HepG2 (cell line): ENCODE results near the gene CAPN8. TPM values are rescaled to one million over a fixed set of nuclear protein-coding genes. Genes with fewer than 3 reads are reported as not detected.
A peak's percentile ranks its signal among the peaks of the same experiment; 100 is the strongest.

Experiments
- CBX1 ChIP-seq: IDR thresholded peaks from one replicate; pipeline ENCODE4 v1.6.1; 2016; ENCODE audit warnings: antibody characterized with exemption, low read depth
- CREM ChIP-seq, 2 experiments: sonication (generic) in 1 of 2; formaldehyde crosslinking in 1 of 2; IDR thresholded peaks; 2 replicates each; pipeline versions ENCODE4 v1.4.0 to v1.6.1; 2016 to 2020; ENCODE audit warnings: antibody characterized with exemption in 1 of 2, mild to moderate bottlenecking in 1 of 2, missing genetic modification reagents in 1 of 2
- EZH2 ChIP-seq: conservative IDR thresholded peaks from 2 replicates; pipeline ENCODE4 v1.6.1; 2012; ENCODE audit warnings: mild to moderate bottlenecking, low read depth, low read length, moderate library complexity
- HNF1A ChIP-seq, 2 experiments: sonication (generic) in 1 of 2; formaldehyde crosslinking in 1 of 2; IDR thresholded peaks; 2 replicates each; pipeline versions ENCODE4 v1.4.0 to v1.6.1; 2016 to 2020; ENCODE audit warnings: borderline replicate concordance in 1 of 2, low read depth in 1 of 2, mild to moderate bottlenecking in 1 of 2, missing genetic modification reagents in 1 of 2
- HOXA7 ChIP-seq: sonication (generic); formaldehyde crosslinking; IDR thresholded peaks from 2 replicates; pipeline ENCODE4 v1.8.1; 2022; ENCODE audit warnings: mild to moderate bottlenecking, missing genetic modification reagents, moderate library complexity
- KLF16 ChIP-seq, 2 experiments: sonication (generic) in 1 of 2; formaldehyde crosslinking in 1 of 2; IDR thresholded peaks; 2 replicates each; pipeline versions ENCODE4 v1.6.1 to v1.8.0; 2016 to 2023; ENCODE audit warnings: missing genetic modification reagents in 2 of 2, missing compliant biosample characterization in 1 of 2
- MBD4 ChIP-seq: IDR thresholded peaks from 2 replicates; pipeline ENCODE4 v1.6.1; 2012; ENCODE audit warnings: low read length, inconsistent platforms, borderline replicate concordance
- NFKBIZ ChIP-seq: IDR thresholded peaks from 2 replicates; pipeline ENCODE4 v1.6.1; 2018; ENCODE audit warnings: missing genetic modification reagents, missing compliant biosample characterization
- REXO4 ChIP-seq: sonication (generic); formaldehyde crosslinking; IDR thresholded peaks from 2 replicates; pipeline ENCODE4 v1.8.0; 2022; ENCODE audit warnings: missing genetic modification reagents, mild to moderate bottlenecking, borderline replicate concordance
- SATB2 ChIP-seq: sonication (generic); formaldehyde crosslinking; IDR thresholded peaks from 2 replicates; pipeline ENCODE4 v1.5.0; 2020; ENCODE audit warnings: missing genetic modification reagents
- SP5 ChIP-seq: IDR thresholded peaks from 2 replicates; pipeline ENCODE4 v1.6.1; 2016; ENCODE audit warnings: low read depth, borderline replicate concordance
- U2AF2 ChIP-seq: fragments of 200-400 bp; formaldehyde crosslinking; IDR thresholded peaks from 2 replicates; pipeline ENCODE4 v1.6.1; 2017; ENCODE audit warnings: low read depth, mild to moderate bottlenecking, low read length
- ZFYVE20 ChIP-seq: sonication (generic); formaldehyde crosslinking; IDR thresholded peaks from 2 replicates; pipeline ENCODE4 v1.8.0; 2023; ENCODE audit warnings: low read depth, mild to moderate bottlenecking, moderate library complexity, missing genetic modification reagents, borderline replicate concordance
- ZIK1 ChIP-seq: sonication (generic); formaldehyde crosslinking; IDR thresholded peaks from 2 replicates; pipeline ENCODE4 v1.5.0; 2020; ENCODE audit warnings: mild to moderate bottlenecking, low read depth, missing genetic modification reagents, borderline replicate concordance
- ZNF224 ChIP-seq: sonication (generic); formaldehyde crosslinking; IDR thresholded peaks from 2 replicates; pipeline ENCODE4 v1.5.0; 2020; ENCODE audit warnings: mild to moderate bottlenecking, missing genetic modification reagents
- ZNF329 ChIP-seq: sonication (generic); formaldehyde crosslinking; IDR thresholded peaks from 2 replicates; pipeline ENCODE4 v1.9.0; 2021; ENCODE audit warnings: low read depth, mild to moderate bottlenecking, missing genetic modification reagents
- ZNF333 ChIP-seq: sonication (generic); formaldehyde crosslinking; IDR thresholded peaks from 2 replicates; pipeline ENCODE4 v1.4.0; 2020; ENCODE audit warnings: mild to moderate bottlenecking, missing genetic modification reagents, borderline replicate concordance
- ZNF44 ChIP-seq: sonication (generic); formaldehyde crosslinking; IDR thresholded peaks from 2 replicates; pipeline ENCODE4 v1.5.1; 2020; ENCODE audit warnings: mild to moderate bottlenecking, missing genetic modification reagents
- ZNF563 ChIP-seq: sonication (generic); formaldehyde crosslinking; IDR thresholded peaks from 2 replicates; pipeline ENCODE4 v1.8.0; 2022; ENCODE audit warnings: mild to moderate bottlenecking, moderate library complexity, missing genetic modification reagents
- ZNF713 ChIP-seq: sonication (generic); formaldehyde crosslinking; IDR thresholded peaks from 2 replicates; pipeline ENCODE4 v1.4.0; 2020; ENCODE audit warnings: mild to moderate bottlenecking, missing genetic modification reagents
- polyA plus RNA-seq, 8 experiments: library from polyadenylated mRNA; depleted of rRNA in 3 of 8; stranded (reverse) in 7 of 8; unstranded in 1 of 8; fragments of >200 nt; fragmentation: Illumina TruSeq in 4 of 8; extraction: Trizol in 4 of 8; gene quantifications; 2 replicates each; pipeline versions ENCODE4 v1.2.1 to v1.2.3, GENCODE V29; 2011 to 2016; ENCODE audit warnings: low read depth in 4 of 8, missing spikeins in 1 of 8, mixed read lengths in 1 of 8; ENCODE audit not compliant: insufficient read depth in 1 of 8
- total RNA-seq, 5 experiments: library from RNA; depleted of rRNA; stranded (reverse); fragments of >200 nt; fragmentation: Illumina TruSeq; extraction: Trizol; gene quantifications; 2 replicates each; pipeline ENCODE4 v1.2.3, GENCODE V29; 2016; ENCODE audit warnings: low read depth in 1 of 5
- TF ChIP-seq, protein P1 (sequence below): sonication (generic); formaldehyde crosslinking; IDR thresholded peaks from 2 replicates; pipeline ENCODE4 v1.4.0; 2020; ENCODE audit warnings: missing genetic modification reagents; ENCODE audit errors: not compliant biosample characterization
- TF ChIP-seq, protein P2 (sequence below): sonication (generic); formaldehyde crosslinking; conservative IDR thresholded peaks from 2 replicates; pipeline ENCODE4 v1.4.0; 2020; ENCODE audit warnings: mild to moderate bottlenecking, missing genetic modification reagents, moderate library complexity

CAPN8 gene
- total and polyA plus RNA-seq, 2 of the 13 experiments (the other 11 are each of a cell fraction or from before 2014, with no cell fraction given), result 0.20 to 0.25 TPM

DNA sequence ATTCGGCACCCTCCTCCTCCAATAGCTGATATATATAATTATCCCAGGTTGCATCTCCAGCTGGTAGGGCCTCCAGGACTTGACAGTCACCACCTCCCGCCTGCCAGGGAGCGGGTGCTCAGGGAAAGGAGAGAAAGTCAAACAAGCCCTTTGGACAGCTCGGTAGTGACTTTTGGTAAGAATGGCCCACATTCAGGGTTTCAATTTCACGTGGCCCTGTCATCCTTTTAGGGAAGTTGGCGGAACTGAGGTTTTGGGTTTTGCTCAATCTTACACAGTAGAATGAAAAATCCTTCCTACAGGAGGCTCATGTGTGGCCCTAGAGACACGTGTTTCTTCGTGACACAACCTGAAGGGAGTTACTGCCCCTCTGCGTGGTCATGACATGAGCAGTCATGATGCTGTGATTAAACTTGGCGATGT, 44.2 kb downstream of the CAPN8 start (continued):
- TF ChIP-seq ZFYVE20 (CRISPR knock-in tag), result no peak
- no peak for TF ChIP-seq MBD4
- no peak for TF ChIP-seq HOXA7 (CRISPR knock-in tag)
- no peak for TF ChIP-seq SP5 (CRISPR knock-in tag)
- no peak for TF ChIP-seq ZNF329 (CRISPR knock-in tag)
- TF ChIP-seq CREM (IDR thresholded peaks at IDR 0.05), result no peak
- TF ChIP-seq CREM (CRISPR knock-in tag; IDR thresholded peaks at IDR 0.05), result no peak
- TF ChIP-seq EZH2, result no peak
- no peak for TF ChIP-seq ZNF713 (CRISPR knock-in tag)
- no peak for TF ChIP-seq ZNF563
- TF ChIP-seq REXO4 (CRISPR knock-in tag), result no peak
- TF ChIP-seq, protein P1, sequence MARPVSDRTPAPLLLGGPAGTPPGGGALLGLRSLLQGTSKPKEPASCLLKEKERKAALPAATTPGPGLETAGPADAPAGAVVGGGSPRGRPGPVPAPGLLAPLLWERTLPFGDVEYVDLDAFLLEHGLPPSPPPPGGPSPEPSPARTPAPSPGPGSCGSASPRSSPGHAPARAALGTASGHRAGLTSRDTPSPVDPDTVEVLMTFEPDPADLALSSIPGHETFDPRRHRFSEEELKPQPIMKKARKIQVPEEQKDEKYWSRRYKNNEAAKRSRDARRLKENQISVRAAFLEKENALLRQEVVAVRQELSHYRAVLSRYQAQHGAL, result no peak
- TF ChIP-seq ZNF44 (CRISPR knock-in tag), result no peak
- no peak for TF ChIP-seq ZNF333 (CRISPR knock-in tag)
- TF ChIP-seq ZIK1 (CRISPR knock-in tag), result no peak
- no peak for TF ChIP-seq CBX1
- TF ChIP-seq NFKBIZ, result no peak
- no peak for TF ChIP-seq HNF1A (IDR thresholded peaks at IDR 0.05; ENCODE audit: low read depth)
- TF ChIP-seq HNF1A (CRISPR knock-in tag; IDR thresholded peaks at IDR 0.05; ENCODE audit: borderline replicate concordance), result no peak
- TF ChIP-seq SATB2 (CRISPR knock-in tag), result no peak
- no peak for TF ChIP-seq U2AF2
- TF ChIP-seq ZNF224 (CRISPR knock-in tag), result no peak
- TF ChIP-seq, protein P2, sequence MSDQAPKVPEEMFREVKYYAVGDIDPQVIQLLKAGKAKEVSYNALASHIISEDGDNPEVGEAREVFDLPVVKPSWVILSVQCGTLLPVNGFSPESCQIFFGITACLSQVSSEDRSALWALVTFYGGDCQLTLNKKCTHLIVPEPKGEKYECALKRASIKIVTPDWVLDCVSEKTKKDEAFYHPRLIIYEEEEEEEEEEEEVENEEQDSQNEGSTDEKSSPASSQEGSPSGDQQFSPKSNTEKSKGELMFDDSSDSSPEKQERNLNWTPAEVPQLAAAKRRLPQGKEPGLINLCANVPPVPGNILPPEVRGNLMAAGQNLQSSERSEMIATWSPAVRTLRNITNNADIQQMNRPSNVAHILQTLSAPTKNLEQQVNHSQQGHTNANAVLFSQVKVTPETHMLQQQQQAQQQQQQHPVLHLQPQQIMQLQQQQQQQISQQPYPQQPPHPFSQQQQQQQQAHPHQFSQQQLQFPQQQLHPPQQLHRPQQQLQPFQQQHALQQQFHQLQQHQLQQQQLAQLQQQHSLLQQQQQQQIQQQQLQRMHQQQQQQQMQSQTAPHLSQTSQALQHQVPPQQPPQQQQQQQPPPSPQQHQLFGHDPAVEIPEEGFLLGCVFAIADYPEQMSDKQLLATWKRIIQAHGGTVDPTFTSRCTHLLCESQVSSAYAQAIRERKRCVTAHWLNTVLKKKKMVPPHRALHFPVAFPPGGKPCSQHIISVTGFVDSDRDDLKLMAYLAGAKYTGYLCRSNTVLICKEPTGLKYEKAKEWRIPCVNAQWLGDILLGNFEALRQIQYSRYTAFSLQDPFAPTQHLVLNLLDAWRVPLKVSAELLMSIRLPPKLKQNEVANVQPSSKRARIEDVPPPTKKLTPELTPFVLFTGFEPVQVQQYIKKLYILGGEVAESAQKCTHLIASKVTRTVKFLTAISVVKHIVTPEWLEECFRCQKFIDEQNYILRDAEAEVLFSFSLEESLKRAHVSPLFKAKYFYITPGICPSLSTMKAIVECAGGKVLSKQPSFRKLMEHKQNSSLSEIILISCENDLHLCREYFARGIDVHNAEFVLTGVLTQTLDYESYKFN (CRISPR knock-in tag), result peak; percentile 73
- TF ChIP-seq KLF16 (CRISPR knock-in tag; IDR thresholded peaks at IDR 0.05), result no peak
